ENCODE measurements around the gene GAP43.

Gene GAP43

GRCh38 chr3:115704661-115705338 lies 81.5 kb downstream of the GAP43 start:
- no peaks in the 10 kb centered on the region for H3K4me1 ChIP-seq (ENCODE audit: low read depth, poor library complexity, severe bottlenecking)
- TF ChIP-seq, protein P1, sequence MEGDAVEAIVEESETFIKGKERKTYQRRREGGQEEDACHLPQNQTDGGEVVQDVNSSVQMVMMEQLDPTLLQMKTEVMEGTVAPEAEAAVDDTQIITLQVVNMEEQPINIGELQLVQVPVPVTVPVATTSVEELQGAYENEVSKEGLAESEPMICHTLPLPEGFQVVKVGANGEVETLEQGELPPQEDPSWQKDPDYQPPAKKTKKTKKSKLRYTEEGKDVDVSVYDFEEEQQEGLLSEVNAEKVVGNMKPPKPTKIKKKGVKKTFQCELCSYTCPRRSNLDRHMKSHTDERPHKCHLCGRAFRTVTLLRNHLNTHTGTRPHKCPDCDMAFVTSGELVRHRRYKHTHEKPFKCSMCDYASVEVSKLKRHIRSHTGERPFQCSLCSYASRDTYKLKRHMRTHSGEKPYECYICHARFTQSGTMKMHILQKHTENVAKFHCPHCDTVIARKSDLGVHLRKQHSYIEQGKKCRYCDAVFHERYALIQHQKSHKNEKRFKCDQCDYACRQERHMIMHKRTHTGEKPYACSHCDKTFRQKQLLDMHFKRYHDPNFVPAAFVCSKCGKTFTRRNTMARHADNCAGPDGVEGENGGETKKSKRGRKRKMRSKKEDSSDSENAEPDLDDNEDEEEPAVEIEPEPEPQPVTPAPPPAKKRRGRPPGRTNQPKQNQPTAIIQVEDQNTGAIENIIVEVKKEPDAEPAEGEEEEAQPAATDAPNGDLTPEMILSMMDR (conservative IDR thresholded peaks at IDR 0.05; ENCODE audit: low read depth, low read length), result no peak
- H3K4me3 ChIP-seq (IDR thresholded peaks at IDR 0.05; ENCODE audit: insufficient read depth, low read depth, low read length), result no peak overlapping the region
- no peak overlapping the region for H3K27ac ChIP-seq
- H3K79me2 ChIP-seq (ENCODE audit: insufficient read depth, low read depth), result no peaks in the 10 kb centered on the region
- no peaks in the 10 kb centered on the region for H3K27me3 ChIP-seq (ENCODE audit: insufficient read depth, low read depth)
- H2AFZ ChIP-seq (ENCODE audit: low read depth), result no peak overlapping the region
- H3K9ac ChIP-seq, result no peak overlapping the region
- no peaks in the 10 kb centered on the region for H4K20me1 ChIP-seq (ENCODE audit: insufficient read depth)
- no peak overlapping the region for H3K4me2 ChIP-seq
- H3K36me3 ChIP-seq (ENCODE audit: insufficient read depth), result no peaks in the 10 kb centered on the region

GRCh38 chr3:115706311-115706829 lies 83.1 kb downstream of the GAP43 start:
- H3K4me1 ChIP-seq (ENCODE audit: low read depth, poor library complexity, severe bottlenecking), result no peaks in the 10 kb centered on the region
- no peaks in the 10 kb centered on the region for H3K79me2 ChIP-seq (ENCODE audit: insufficient read depth, low read depth)
- H4K20me1 ChIP-seq (ENCODE audit: insufficient read depth), result no peaks in the 10 kb centered on the region
- H3K27ac ChIP-seq, result no peak overlapping the region
- H3K27me3 ChIP-seq (ENCODE audit: insufficient read depth, low read depth), result no peaks in the 10 kb centered on the region
- TF ChIP-seq, protein P1 (conservative IDR thresholded peaks at IDR 0.05; ENCODE audit: low read depth, low read length), result no peak
- no peak overlapping the region for H3K9ac ChIP-seq
- H2AFZ ChIP-seq (ENCODE audit: low read depth), result no peak overlapping the region
- H3K4me2 ChIP-seq, result no peak overlapping the region
- H3K4me3 ChIP-seq (IDR thresholded peaks at IDR 0.05; ENCODE audit: insufficient read depth, low read depth, low read length), result no peak overlapping the region
- H3K36me3 ChIP-seq (ENCODE audit: insufficient read depth), result no peaks in the 10 kb centered on the region

- Histone ChIP-seq H3K4me1 (ENCODE audit: low read depth, poor library complexity, severe bottlenecking) (no peaks in the 10 kb centered on the region), H3K27ac (no peak overlapping the region), H3K4me2 (no peak overlapping the region), H3K27me3 (ENCODE audit: insufficient read depth, low read depth) (no peaks in the 10 kb centered on the region), H3K79me2 (ENCODE audit: insufficient read depth, low read depth) (no peaks in the 10 kb centered on the region), H3K36me3 (ENCODE audit: insufficient read depth) (no peaks in the 10 kb centered on the region), H3K9ac (no peak overlapping the region), H2AFZ (ENCODE audit: low read depth) (no peak overlapping the region), H3K4me3 (IDR thresholded peaks at IDR 0.05; ENCODE audit: insufficient read depth, low read depth, low read length) (no peak overlapping the region), H4K20me1 (ENCODE audit: insufficient read depth) (no peaks in the 10 kb centered on the region)
- TF ChIP-seq, protein P1 (conservative IDR thresholded peaks at IDR 0.05; ENCODE audit: low read depth, low read length), result no peak
Measured at GRCh38 chr3:115708540-115708939, 85.2 kb downstream of the GAP43 start.

- Histone ChIP-seq H3K27me3 (ENCODE audit: insufficient read depth, low read depth) (no peaks in the 10 kb centered on the region), H3K9ac (no peak overlapping the region), H3K4me3 (IDR thresholded peaks at IDR 0.05; ENCODE audit: insufficient read depth, low read depth, low read length) (no peak overlapping the region), H4K20me1 (ENCODE audit: insufficient read depth) (no peaks in the 10 kb centered on the region), H3K79me2 (ENCODE audit: insufficient read depth, low read depth) (no peaks in the 10 kb centered on the region), H3K4me2 (no peak overlapping the region), H2AFZ (ENCODE audit: low read depth) (no peak overlapping the region), H3K4me1 (ENCODE audit: low read depth, poor library complexity, severe bottlenecking) (no peaks in the 10 kb centered on the region), H3K27ac (no peak overlapping the region), H3K36me3 (ENCODE audit: insufficient read depth) (no peaks in the 10 kb centered on the region)
- TF ChIP-seq, protein P1 (conservative IDR thresholded peaks at IDR 0.05; ENCODE audit: low read depth, low read length), result no peak
Measured at GRCh38 chr3:115709093-115709492, 85.8 kb downstream of the GAP43 start.

All from KMS-11 (cell line).